ENCODE data around the gene DENND6B. TPM values are rescaled to one million over a fixed set of nuclear protein-coding genes. Genes with fewer than 3 reads are reported as not detected.
"Not testable (repeated sequence)": the region's sequence is repeated elsewhere in the genome, so short reads cannot be mapped to it uniquely, and the experiment has no call there.

Gene DENND6B, protein sequence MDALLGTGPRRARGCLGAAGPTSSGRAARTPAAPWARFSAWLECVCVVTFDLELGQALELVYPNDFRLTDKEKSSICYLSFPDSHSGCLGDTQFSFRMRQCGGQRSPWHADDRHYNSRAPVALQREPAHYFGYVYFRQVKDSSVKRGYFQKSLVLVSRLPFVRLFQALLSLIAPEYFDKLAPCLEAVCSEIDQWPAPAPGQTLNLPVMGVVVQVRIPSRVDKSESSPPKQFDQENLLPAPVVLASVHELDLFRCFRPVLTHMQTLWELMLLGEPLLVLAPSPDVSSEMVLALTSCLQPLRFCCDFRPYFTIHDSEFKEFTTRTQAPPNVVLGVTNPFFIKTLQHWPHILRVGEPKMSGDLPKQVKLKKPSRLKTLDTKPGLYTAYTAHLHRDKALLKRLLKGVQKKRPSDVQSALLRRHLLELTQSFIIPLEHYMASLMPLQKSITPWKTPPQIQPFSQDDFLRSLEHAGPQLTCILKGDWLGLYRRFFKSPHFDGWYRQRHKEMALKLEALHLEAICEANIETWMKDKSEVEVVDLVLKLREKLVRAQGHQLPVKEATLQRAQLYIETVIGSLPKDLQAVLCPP
- total RNA-seq (ENCODE audit: insufficient read depth, low replicate concordance), result 1.4 TPM

DNA sequence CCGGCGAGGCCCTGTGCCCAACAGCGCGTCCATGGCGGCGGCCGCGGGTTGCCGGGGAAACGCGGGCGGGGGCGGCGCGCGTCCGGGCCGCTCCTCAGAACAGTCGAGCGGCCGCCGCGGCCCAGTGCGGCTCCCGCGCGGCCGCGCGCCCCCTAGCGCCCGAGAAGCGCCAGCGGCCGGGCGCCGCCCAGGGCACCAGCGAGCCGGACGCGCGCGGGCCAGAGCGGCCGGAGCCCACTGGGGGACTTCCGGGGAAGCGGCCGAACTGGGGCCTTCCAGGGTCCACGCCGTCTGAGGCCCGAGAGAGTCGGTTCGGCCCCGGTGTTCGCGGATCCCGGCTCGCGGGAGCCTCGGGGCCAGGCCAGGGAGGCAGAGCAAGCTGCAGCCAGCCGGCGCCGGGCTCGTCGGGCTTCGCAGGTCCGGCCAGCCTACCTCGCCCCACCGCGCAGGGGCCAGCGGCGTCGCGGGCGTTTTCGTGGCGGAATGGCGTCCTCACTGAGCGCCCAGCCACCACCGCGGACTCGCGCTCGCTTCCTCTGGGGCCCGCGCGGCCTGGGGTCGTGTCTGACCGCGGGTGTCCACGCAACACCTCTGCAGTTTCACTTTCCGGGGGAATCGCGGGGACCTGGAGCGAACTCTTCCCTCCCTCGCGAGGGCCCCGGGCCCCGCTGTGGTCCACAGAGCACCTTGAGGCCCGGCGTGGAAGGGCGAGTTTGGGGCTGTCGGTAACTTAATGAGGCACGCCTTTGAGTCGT lies at the start of gene DENND6B:
Gene DENND6B, minus strand, starts transcription at position 57 of the 755 bp plus-strand sequence. Its CDS starts 24 bp downstream, at position 33.
- peak; percentile 89 for DNase-seq (ENCODE audit: low spot score)

DNA sequence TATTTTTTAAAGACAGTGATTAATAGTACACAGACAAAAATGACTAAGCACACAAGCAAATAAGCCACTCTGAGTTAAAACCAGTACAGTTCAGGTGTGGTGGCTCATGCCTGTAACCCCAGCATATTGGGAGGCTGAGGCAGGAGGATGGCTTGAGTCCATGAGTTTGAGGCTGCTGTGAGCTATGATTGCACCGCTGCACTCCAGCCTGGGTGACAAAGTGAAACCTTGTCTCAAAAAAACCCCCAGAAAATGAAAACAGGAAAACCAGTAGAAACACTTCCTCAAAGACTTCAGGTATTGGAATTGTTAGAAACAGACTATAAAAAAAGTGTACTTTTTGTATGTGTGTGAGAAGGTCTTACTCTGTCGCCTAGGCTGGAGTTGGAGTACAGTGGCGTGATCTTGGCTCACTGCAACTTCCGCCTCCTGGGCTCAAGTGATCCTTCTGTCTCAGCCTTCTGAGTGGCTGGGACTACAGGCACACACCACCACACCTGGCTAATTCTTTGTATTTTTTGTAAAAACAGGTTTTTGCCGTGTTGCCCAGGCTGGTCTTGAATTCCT lies 49.4 kb upstream of the DENND6B start:
- DNase-seq (ENCODE audit: low spot score), result no peak

- no peak for DNase-seq (ENCODE audit: low spot score)
Observed at GRCh38 chr22:50371101-50371648, 44.4 kb upstream of the DENND6B start.

- no peak for DNase-seq (ENCODE audit: low spot score)
Observed at GRCh38 chr22:50367778-50368500, 41.1 kb upstream of the DENND6B start.

GRCh38 chr22:50363803-50364194 lies 37.0 kb upstream of the DENND6B start:
- DNase-seq (ENCODE audit: low spot score), result not testable (repeated sequence)

GRCh38 chr22:50363166-50363802 lies 36.5 kb upstream of the DENND6B start:
- no peak for DNase-seq (ENCODE audit: low spot score)

GRCh38 chr22:50361688-50362087 lies 34.9 kb upstream of the DENND6B start:
- no peak for DNase-seq (ENCODE audit: low spot score)

DNA sequence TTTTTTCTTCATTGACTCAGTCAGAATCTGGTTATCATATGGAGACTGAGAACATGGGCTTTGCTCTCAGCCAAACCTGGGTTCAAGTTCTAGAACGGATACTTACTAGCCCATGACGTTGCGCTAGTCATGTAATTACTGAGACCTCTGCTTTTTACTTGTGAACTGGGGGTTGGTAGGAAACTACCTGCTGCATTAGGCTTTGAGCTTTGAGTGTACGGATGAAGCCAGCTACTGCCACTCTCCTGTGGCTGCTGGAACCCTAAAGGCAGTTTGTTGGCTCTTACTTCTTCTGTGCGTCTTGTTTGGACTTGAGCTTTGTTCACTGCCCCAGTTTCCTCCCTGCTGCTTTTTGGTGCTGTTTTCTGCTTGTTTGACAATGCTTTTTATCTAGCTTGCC lies 34.4 kb upstream of the DENND6B start:
- DNase-seq (ENCODE audit: low spot score), result no peak

DNA sequence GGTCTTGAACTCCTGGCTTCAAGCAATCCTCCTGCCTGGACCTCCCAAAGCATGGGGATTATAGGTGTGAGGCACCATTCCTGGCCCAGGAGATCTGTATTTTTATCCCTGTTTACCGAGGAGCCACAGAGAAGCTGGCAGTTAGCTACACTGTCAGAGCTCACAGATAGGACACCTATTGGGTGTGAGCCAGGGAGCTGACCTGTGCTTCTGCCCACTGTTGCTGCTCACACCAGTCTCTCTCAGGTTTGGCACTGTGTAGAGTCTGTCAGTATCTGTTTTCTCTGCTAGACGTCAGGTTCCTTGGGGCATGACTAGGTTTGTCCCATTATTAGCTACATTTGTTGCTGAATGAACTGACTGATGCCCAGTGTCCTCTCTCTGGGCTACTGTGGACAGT lies 33.8 kb upstream of the DENND6B start:
- DNase-seq (ENCODE audit: low spot score), result no peak

- no peak for DNase-seq (ENCODE audit: low spot score)
Observed at GRCh38 chr22:50357756-50358155, 30.9 kb upstream of the DENND6B start.

DNA sequence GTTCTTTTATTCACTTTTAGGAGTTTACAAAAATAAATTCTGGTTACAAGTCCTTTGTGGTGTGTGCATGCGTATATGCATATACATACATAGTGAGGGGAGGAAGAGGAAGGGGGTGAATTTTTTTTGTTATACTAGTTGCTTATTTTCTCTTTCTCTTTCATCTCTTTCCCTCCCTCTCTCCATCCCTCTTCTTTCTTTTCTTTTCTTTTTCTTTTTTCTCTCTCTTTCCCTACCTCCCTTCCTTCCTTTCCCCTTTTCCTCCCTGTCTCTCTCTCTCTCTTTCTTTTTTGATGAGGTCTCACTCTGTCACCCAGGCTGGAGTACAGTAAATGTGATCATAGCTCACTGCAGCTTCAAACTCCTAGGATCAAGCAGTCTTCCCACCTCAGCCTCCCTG lies 30.4 kb upstream of the DENND6B start:
- DNase-seq (ENCODE audit: low spot score), result no peak

DNA sequence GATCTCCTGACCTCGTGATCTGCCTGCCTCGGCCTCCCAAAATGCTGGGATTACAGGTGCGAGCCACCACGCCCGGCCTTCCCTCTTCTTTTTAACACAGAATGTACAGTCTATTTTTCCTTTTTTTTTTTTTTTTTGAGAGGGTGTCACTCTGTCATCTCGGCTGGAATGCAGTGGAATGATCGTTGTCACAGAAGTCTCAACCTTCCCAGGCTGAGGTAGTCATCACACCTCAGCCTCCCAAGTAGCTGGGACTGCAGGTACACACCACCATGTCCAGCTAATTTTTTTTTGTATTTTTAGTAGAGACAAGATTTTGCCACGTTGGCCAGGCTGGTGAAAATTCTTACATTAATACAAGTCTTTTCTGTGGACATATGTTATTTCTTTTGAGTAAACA lies 29.4 kb upstream of the DENND6B start:
- no peak for DNase-seq (ENCODE audit: low spot score)

DNA sequence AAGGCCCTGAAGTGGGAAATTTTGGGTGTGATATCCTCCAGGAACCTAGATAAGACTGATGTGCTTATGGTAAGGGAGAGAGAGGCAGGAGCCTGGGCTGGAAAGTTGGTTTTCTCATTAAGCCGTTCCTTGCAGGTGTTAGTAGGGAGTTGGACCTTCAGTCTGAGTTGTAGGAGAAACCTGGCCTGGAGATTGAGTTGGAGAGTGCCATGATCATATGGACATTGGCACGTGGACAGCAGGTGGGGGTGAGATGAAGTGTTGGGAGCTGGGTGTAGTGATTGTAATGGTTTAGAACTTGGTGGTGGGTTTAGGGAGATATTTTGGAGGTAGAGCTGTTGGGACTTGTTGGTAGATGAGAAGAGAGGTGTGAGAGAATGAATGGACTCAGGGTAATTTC lies 21.2 kb upstream of the DENND6B start:
- no peak for DNase-seq (ENCODE audit: low spot score)

- no peak for DNase-seq (ENCODE audit: low spot score)
Observed at GRCh38 chr22:50347157-50347556, 20.3 kb upstream of the DENND6B start.

GRCh38 chr22:50346470-50346869 lies 19.7 kb upstream of the DENND6B start:
- no peak for DNase-seq (ENCODE audit: low spot score)

GRCh38 chr22:50343541-50343935 lies 16.7 kb upstream of the DENND6B start:
- no peak for DNase-seq (ENCODE audit: low spot score)

DNA sequence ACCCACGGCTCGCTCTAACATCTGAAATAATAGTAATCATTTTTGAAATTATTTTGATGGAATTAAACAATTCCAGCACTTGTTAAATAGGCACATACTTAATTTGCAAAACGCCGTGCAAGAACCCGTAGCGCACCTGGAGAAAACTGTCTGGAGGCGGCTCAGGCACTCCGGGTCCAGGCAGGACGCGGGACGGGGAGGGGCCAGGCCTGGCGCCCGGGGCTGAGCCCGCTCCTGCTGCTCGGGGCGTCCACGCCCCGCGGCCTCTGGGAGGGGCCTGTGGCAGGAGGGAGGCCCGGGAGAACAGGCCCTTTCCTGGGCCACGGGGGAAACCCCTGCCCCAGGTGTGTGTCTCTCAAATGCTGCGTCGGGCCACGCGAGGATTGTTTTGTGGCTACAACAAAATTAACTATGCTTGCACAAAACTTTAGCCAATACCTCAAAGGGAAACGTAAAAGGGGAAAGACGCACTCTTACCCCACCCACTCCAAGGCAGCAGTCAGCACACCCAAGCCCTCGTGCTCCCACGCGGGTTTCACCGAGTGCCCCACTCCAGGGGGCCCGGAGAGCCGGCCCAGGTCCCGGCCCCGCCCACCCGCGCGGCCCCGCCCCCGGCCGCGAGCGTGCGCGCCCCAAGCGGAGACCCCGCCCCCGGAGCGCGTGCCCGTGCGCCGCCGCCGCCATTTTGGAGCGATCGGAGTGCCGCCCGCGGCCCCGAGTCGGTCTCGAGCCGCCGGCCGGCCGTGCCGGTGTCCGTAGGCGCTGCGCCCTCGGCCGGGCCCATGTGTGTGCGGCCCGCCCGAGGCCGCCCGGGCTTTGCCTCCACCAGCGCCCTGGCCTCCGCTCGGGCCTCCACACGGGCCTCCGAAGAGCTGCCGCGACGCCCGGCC lies 16.1 kb upstream of the DENND6B start, which contains the start of gene PPP6R2:
Gene PPP6R2, plus strand, starts transcription at position 677 of the 890 bp plus-strand sequence. CDS start 50,582 bp downstream, outside the sequence.
- DNase-seq (ENCODE audit: low spot score), result peak; percentile 69

DNA sequence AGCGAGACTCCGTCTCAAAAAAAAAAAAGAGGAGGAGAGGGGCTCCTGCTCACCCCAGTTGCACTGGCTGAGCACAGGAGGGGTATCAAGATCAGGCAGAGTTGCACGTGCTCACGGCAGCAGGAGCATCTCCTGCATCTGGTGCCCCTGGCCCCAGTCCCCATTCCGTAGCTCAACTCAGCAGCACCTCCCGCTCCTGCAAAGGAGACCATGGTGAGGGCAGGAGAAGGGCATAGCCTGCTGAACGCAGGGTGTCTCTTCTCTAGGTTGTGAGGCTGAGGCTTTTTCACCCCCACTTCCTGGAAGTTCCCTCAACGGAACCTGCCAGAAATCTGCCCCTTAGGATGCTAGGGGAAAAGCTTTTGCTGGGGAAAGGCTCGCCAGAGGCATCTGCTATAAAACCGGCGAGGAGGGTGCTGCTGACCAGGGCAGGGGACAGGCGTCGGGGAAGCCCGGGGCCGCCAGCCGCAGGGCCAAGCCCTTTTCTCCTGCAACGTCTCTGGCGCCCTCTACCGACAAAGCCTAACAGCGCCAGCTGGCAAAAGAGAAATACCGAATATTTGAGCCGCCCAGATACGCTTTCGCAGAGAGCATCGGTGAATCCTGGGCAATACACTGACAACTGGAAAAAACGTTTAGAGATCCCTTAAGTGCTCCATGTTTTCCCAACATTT lies 15.3 kb upstream of the DENND6B start:
- DNase-seq (ENCODE audit: low spot score), result peak; percentile 91
